H9 (cell line): Measurements from ENCODE around the gene SLC7A6. TPM values are rescaled to one million over a fixed set of nuclear protein-coding genes. Genes with fewer than 3 reads are reported as not detected.

Experiments
- DNase-seq: peaks from one replicate; pipeline ENCODE4 v3.0.0-alpha.2; 2017
- H2AFZ ChIP-seq: one replicate; pipeline ENCODE4 v1.6.1; 2013; ENCODE audit warnings: mild to moderate bottlenecking, low read length, control low read depth, moderate library complexity
- H2AK5ac ChIP-seq: 2 replicates; pipeline ENCODE4 v1.6.1; 2013; ENCODE audit warnings: low read length, control low read depth, mixed read lengths; ENCODE audit not compliant: insufficient read length
- H2BK120ac ChIP-seq: one replicate; pipeline ENCODE4 v1.6.1; 2013; ENCODE audit warnings: low read depth, mild to moderate bottlenecking, low read length, control low read depth, inconsistent platforms; ENCODE audit not compliant: poor library complexity, severe bottlenecking
- H2BK12ac ChIP-seq: 2 replicates; pipeline ENCODE4 v1.6.1; 2013; ENCODE audit warnings: low read length, control low read depth, mixed read lengths, low read depth; ENCODE audit not compliant: insufficient read length
- H2BK15ac ChIP-seq: 2 replicates; pipeline ENCODE4 v1.6.1; 2013; ENCODE audit warnings: low read depth, low read length, control low read depth
- H2BK20ac ChIP-seq: one replicate; pipeline ENCODE4 v1.6.1; 2013; ENCODE audit warnings: low read depth, mild to moderate bottlenecking, low read length, control low read depth, inconsistent platforms; ENCODE audit not compliant: poor library complexity, severe bottlenecking
- H2BK5ac ChIP-seq: 2 replicates; pipeline ENCODE4 v1.6.1; 2013; ENCODE audit warnings: low read length, control low read depth, mixed read lengths; ENCODE audit not compliant: insufficient read length
- H3K14ac ChIP-seq: 2 replicates; pipeline ENCODE4 v1.6.1; 2013; ENCODE audit warnings: low read length, control low read depth; ENCODE audit not compliant: insufficient read depth
- H3K18ac ChIP-seq: 2 replicates; pipeline ENCODE4 v1.6.1; 2013; ENCODE audit warnings: low read depth, mild to moderate bottlenecking, mixed read lengths, low read length, control low read depth; ENCODE audit not compliant: insufficient read length
- H3K23ac ChIP-seq: 2 replicates; pipeline ENCODE4 v1.6.1; 2013; ENCODE audit warnings: low read length, control low read depth, mixed read lengths, low read depth; ENCODE audit not compliant: insufficient read length
- H3K23me2 ChIP-seq: 2 replicates; pipeline ENCODE4 v1.6.1; 2013; ENCODE audit warnings: low read depth, mild to moderate bottlenecking, mixed read lengths, low read length, control low read depth; ENCODE audit not compliant: insufficient read length, poor library complexity, severe bottlenecking
- H3K27ac ChIP-seq: 2 replicates; pipeline ENCODE4 v1.5.1; 2013; ENCODE audit warnings: low read length, control low read depth, mixed read lengths, low read depth; ENCODE audit not compliant: insufficient read length
- H3K27me3 ChIP-seq: 2 replicates; pipeline ENCODE4 v1.6.1; 2013; ENCODE audit warnings: low read length, control low read depth, inconsistent platforms; ENCODE audit not compliant: insufficient read depth
- H3K4ac ChIP-seq: 2 replicates; pipeline ENCODE4 v1.6.1; 2013; ENCODE audit warnings: low read depth, mild to moderate bottlenecking, control low read depth, inconsistent platforms, low read length, moderate library complexity
- H3K4me1 ChIP-seq: 2 replicates; pipeline ENCODE4 v1.6.1; 2013; ENCODE audit warnings: low read length, control low read depth, inconsistent platforms; ENCODE audit not compliant: insufficient read depth
- H3K4me2 ChIP-seq: 2 replicates; pipeline ENCODE4 v1.6.1; 2013; ENCODE audit warnings: low read length, control low read depth, mixed read lengths; ENCODE audit not compliant: insufficient read length, insufficient read depth
- H3K56ac ChIP-seq: 2 replicates; pipeline ENCODE4 v1.6.1; 2013; ENCODE audit warnings: low read depth, mild to moderate bottlenecking, mixed read lengths, low read length, control low read depth; ENCODE audit not compliant: insufficient read length
- H3K79me1 ChIP-seq: 2 replicates; pipeline ENCODE4 v1.6.1; 2013; ENCODE audit warnings: low read depth, mild to moderate bottlenecking, moderate library complexity, low read length, control low read depth, inconsistent platforms; ENCODE audit not compliant: insufficient read depth, poor library complexity, severe bottlenecking
- H3K79me2 ChIP-seq: 2 replicates; pipeline ENCODE4 v1.6.1; 2013; ENCODE audit warnings: low read length, control low read depth, inconsistent platforms; ENCODE audit not compliant: insufficient read depth
- H3K9ac ChIP-seq: 2 replicates; pipeline ENCODE4 v1.6.1; 2013; ENCODE audit warnings: low read length, control low read depth, mixed read lengths; ENCODE audit not compliant: insufficient read length; ENCODE audit errors: extremely low read depth
- H3K9me3 ChIP-seq: one replicate; pipeline ENCODE4 v1.6.1; 2013; ENCODE audit warnings: low read depth, low read length, inconsistent platforms; ENCODE audit not compliant: control insufficient read depth
- H3T11ph ChIP-seq: one replicate; pipeline ENCODE4 v1.6.1; 2013; ENCODE audit warnings: mild to moderate bottlenecking, low read length, control low read depth, inconsistent platforms
- H4K20me1 ChIP-seq: one replicate; pipeline ENCODE4 v1.6.1; 2013; ENCODE audit not compliant: control insufficient read depth, insufficient read length, insufficient read depth
- H4K5ac ChIP-seq: 2 replicates; pipeline ENCODE4 v1.6.1; 2013; ENCODE audit warnings: low read depth, mild to moderate bottlenecking, mixed read lengths, low read length, control low read depth; ENCODE audit not compliant: insufficient read length
- H4K8ac ChIP-seq: replicated peaks from 2 replicates; pipeline ENCODE4 v1.6.1; 2013; ENCODE audit warnings: low read length, control low read depth, mixed read lengths, low read depth; ENCODE audit not compliant: insufficient read length
- H4K91ac ChIP-seq: 2 replicates; pipeline ENCODE4 v1.6.1; 2013; ENCODE audit warnings: low read depth, mild to moderate bottlenecking, moderate library complexity, mixed read lengths, low read length, control low read depth; ENCODE audit not compliant: insufficient read length
- H3K27ac Mint-ChIP-seq, 3 experiments: 2 replicates in 2 of 3; 3 replicates in 1 of 3; pipeline ENCODE4 v1.8.0; 2020 to 2021; ENCODE audit warnings: mixed read lengths in 3 of 3, mild to moderate bottlenecking in 1 of 3, moderate library complexity in 1 of 3
- H3K27me3 Mint-ChIP-seq: 2 replicates; pipeline ENCODE4 v1.8.0; 2021; ENCODE audit warnings: low read depth, mild to moderate bottlenecking, moderate library complexity, mixed read lengths
- H3K36me3 Mint-ChIP-seq, 3 experiments: 2 replicates in 2 of 3; 3 replicates in 1 of 3; pipeline ENCODE4 v1.8.0; 2020 to 2021; ENCODE audit warnings: low read depth in 3 of 3, mixed read lengths in 3 of 3; ENCODE audit not compliant: insufficient read depth in 1 of 3
- H3K4me1 Mint-ChIP-seq, 2 experiments: 2 replicates each; pipeline ENCODE4 v1.8.0; 2020; ENCODE audit warnings: mixed read lengths in 2 of 2
- H3K4me3 Mint-ChIP-seq, 2 experiments: 2 replicates in 1 of 2; 3 replicates in 1 of 2; pipeline ENCODE4 v1.8.0; 2020 to 2021; ENCODE audit warnings: mild to moderate bottlenecking in 2 of 2, mixed read lengths in 2 of 2, moderate library complexity in 1 of 2
- H3K9me3 Mint-ChIP-seq, 2 experiments: 2 replicates in 1 of 2; 3 replicates in 1 of 2; pipeline ENCODE4 v1.8.0; 2020; ENCODE audit warnings: mild to moderate bottlenecking in 2 of 2, mixed read lengths in 2 of 2, moderate library complexity in 1 of 2
- CTCF ChIP-seq: fragments of 200-600 bp; sonication (generic); conservative IDR thresholded peaks from 3 replicates; pipeline ENCODE4 v1.8.0; 2021; ENCODE audit warnings: antibody characterized with exemption, mild to moderate bottlenecking
- WGBS: extraction: QIAGEN DNeasy Blood & Tissue Kit; methylation state at CpG from one replicate; pipeline ENCODE4 v1.1.7; 2013; ENCODE audit warnings: missing lambda C conversion rate, low lambda C conversion rate, mixed read lengths; ENCODE audit not compliant: insufficient read length; ENCODE audit errors: extremely low coverage; 5-methylcytosine and 5-hydroxymethylcytosine counted together
- total RNA-seq: library from RNA; stranded (reverse); gene quantifications from 2 replicates; pipeline ENCODE4 v1.2.1, GENCODE V29; 2021

Gene SLC7A6
- total RNA-seq, 1 experiment from 2014 or later: 21.1 TPM

DNA sequence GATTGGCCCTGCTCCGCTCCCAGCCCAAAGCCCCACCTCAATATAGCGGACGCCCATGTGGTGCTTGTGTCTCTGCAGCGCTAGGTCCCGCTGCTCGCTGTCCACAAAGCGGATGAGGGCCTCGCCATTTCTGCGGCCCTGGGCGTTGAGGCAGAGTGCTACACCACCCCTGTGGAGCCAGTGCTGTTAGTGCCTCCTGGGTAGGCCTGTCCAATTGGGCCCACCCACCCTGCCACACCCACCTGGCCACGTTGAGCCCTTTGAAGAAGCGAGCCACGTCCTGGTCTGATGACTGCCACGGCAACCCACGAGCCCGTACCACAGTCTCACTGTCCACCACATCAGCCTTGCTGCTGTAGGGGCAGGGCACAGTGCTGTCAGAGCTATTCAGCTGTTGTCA is 32.0 kb upstream of the SLC7A6 start:
- no peak for TF ChIP-seq CTCF
- H3K23me2 ChIP-seq: peaks cover 13% of the 10 kb centered on the region
- Mint-ChIP-seq H3K9me3 (no peaks in the 10 kb centered on the region), H3K27ac (no peak overlapping the region), H3K4me1 (peaks cover 19 to 25% of the 10 kb centered on the region in 2 experiments), H3K27me3 (no peaks in the 10 kb centered on the region), H3K36me3 (peaks cover 10 to 53% (median 46%) of the 10 kb centered on the region in 3 experiments; a peak in 6 of 7 replicates), H3K4me3 (no peak overlapping the region; a peak in 1 of 5 replicates)
- H3K79me1 ChIP-seq: no peaks in the 10 kb centered on the region
- no peak overlapping the region for H2AK5ac ChIP-seq
- H2BK5ac ChIP-seq: no peak overlapping the region
- H2BK15ac ChIP-seq: no peak overlapping the region
- no peak overlapping the region for H4K91ac ChIP-seq
- no peak overlapping the region for H2BK120ac ChIP-seq
- no peak overlapping the region for H4K8ac ChIP-seq
- no peak overlapping the region for H4K5ac ChIP-seq
- no peaks in the 10 kb centered on the region; the same call in 1 of the 2 replicates for H3K79me2 ChIP-seq
- H2BK12ac ChIP-seq: no peak overlapping the region
- H4K20me1 ChIP-seq: no peaks in the 10 kb centered on the region
- H2AFZ ChIP-seq: no peak overlapping the region
- H3K9me3 ChIP-seq: no peaks in the 10 kb centered on the region
- WGBS: no CpG with 5 or more reads among the region's 16 CpGs
- no peak overlapping the region for H3K4ac ChIP-seq
- H3K27me3 ChIP-seq: no peaks in the 10 kb centered on the region
- no peak overlapping the region for H3K9ac ChIP-seq
- no peak overlapping the region for H3T11ph ChIP-seq
- H3K56ac ChIP-seq: no peak overlapping the region
- DNase-seq: no peak
- no peak overlapping the region for H3K14ac ChIP-seq
- no peak overlapping the region for H3K27ac ChIP-seq
- H3K4me1 ChIP-seq: no peaks in the 10 kb centered on the region; the same call in 1 of the 2 replicates
- H2BK20ac ChIP-seq: no peak overlapping the region
- no peak overlapping the region for H3K4me2 ChIP-seq
- no peak overlapping the region for H3K23ac ChIP-seq
- H3K18ac ChIP-seq: no peak overlapping the region
